Measurements from ENCODE around the gene TRPV3.

TRPV3 gene

DNA sequence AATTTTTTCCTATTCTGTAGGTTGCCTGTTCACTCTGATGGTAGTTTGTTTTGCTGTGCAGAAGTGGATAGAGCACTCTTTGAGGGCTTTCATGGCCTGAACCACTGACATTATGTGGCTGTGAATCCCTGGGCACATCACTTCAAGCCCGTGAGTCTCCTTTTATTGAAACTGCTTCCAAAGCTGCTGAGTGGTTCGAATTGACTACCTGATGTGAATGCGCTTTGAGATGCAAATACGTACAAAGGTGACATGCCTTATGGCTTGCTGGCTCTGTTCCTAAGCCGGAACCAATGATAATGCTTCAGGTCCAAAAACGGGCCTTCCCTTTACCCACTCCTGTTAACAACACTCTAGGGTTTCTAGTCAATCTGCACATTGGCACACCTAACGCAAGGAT is 47.5 kb downstream of the TRPV3 start:
- Histone ChIP-seq H3K4me1 (no peaks in the 10 kb centered on the region; a peak in 1 of 20 replicates), H3K27ac (no peak overlapping the region), H4K20me1 (no peaks in the 10 kb centered on the region), H3K36me3 (no peaks in the 10 kb centered on the region), H3K9me3 (replicated peaks in 1 of 11) (no peaks in the 10 kb centered on the region), H3K27me3 (no peaks in the 10 kb centered on the region), H3K4me3 (no peak overlapping the region), H3K9ac (no peak overlapping the region), H3K4me2 (no peak overlapping the region)
- no peak for TF ChIP-seq Cebpa-rat (IDR thresholded peaks at IDR 0.05)

GRCh38 chr17:3507869-3508268 is 49.7 kb downstream of the TRPV3 start:
- Histone ChIP-seq H3K9me3 (replicated peaks in 1 of 11) (no peaks in the 10 kb centered on the region), H3K27ac (no peak overlapping the region), H3K27me3 (no peaks in the 10 kb centered on the region), H3K4me3 (no peak overlapping the region), H3K36me3 (no peaks in the 10 kb centered on the region), H3K4me1 (no peaks in the 10 kb centered on the region), H3K9ac (no peak overlapping the region), H3K4me2 (no peak overlapping the region), H4K20me1 (no peaks in the 10 kb centered on the region)
- no peak for TF ChIP-seq Cebpa-rat (IDR thresholded peaks at IDR 0.05)

DNA sequence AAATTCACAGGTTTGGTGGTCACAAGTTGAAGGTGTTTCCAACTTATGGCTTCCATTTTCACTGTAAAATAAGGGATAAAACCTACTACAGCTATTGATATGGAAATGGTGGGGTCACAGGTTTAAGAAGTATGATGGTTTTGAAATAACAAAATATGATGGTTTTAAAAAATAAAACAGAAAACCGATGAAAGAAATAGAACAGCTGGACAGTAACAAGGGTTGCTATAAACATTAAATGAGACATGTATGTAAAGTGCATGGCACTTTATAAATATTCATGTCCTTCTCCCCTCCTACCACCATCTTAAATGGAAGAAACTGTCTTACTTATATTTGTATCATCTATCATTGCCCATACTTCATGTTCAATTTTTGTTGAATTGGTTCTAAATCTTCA is 50.5 kb downstream of the TRPV3 start:
- H3K9me3 ChIP-seq (replicated peaks in 1 of 11), result no peaks in the 10 kb centered on the region
- H3K36me3 ChIP-seq, result no peaks in the 10 kb centered on the region
- no peak overlapping the region for H3K27ac ChIP-seq
- H3K4me2 ChIP-seq, result no peak overlapping the region
- no peaks in the 10 kb centered on the region for H3K4me1 ChIP-seq
- no peak overlapping the region for H3K4me3 ChIP-seq
- H3K9ac ChIP-seq, result no peak overlapping the region
- no peak for TF ChIP-seq Cebpa-rat (IDR thresholded peaks at IDR 0.05)
- no peaks in the 10 kb centered on the region for H3K27me3 ChIP-seq
- H4K20me1 ChIP-seq, result no peaks in the 10 kb centered on the region

DNA sequence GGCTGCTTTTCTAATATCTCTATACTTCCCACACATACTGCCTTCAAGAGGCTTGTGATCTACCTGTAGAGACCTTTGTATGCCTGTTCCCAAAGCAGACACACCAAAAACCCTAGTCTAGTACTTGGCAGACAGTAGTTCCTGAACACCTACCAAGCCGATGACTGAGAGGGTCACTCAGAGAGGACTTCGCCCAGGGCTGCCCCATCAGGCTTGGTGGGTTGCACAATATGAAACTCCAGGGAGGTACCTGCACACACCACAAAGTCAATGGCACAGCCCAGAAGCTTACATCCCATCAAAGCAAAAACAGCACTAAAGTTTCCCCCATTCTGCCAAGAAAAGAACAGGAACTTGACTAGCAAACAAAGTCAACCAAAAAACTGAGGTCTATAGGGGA is 51.6 kb downstream of the TRPV3 start:
- H3K4me2 ChIP-seq, result no peak overlapping the region
- H3K9me3 ChIP-seq (replicated peaks in 1 of 11), result peaks cover 0 to 7% (median 5%) of the 10 kb centered on the region in 11 experiments; a peak in 13 of 22 replicates
- H3K4me1 ChIP-seq, result no peaks in the 10 kb centered on the region
- TF ChIP-seq Cebpa-rat (IDR thresholded peaks at IDR 0.05), result no peak
- no peak overlapping the region for H3K27ac ChIP-seq
- no peak overlapping the region for H3K4me3 ChIP-seq
- no peaks in the 10 kb centered on the region for H3K27me3 ChIP-seq
- no peaks in the 10 kb centered on the region for H4K20me1 ChIP-seq
- no peaks in the 10 kb centered on the region for H3K36me3 ChIP-seq
- H3K9ac ChIP-seq, result no peak overlapping the region

- no peak for TF ChIP-seq Cebpa-rat (IDR thresholded peaks at IDR 0.05)
- Histone ChIP-seq H3K36me3 (no peaks in the 10 kb centered on the region), H3K9ac (no peak overlapping the region), H3K9me3 (replicated peaks in 1 of 11) (peaks cover 0 to 17% (median 12%) of the 10 kb centered on the region in 11 experiments; a peak in 14 of 22 replicates), H3K27ac (no peak overlapping the region), H3K4me3 (no peak overlapping the region), H3K4me2 (no peak overlapping the region), H3K27me3 (no peaks in the 10 kb centered on the region), H3K4me1 (no peaks in the 10 kb centered on the region), H4K20me1 (no peaks in the 10 kb centered on the region)
Observed at GRCh38 chr17:3505008-3505407, 52.6 kb downstream of the TRPV3 start.

- Histone ChIP-seq H3K27me3 (no peaks in the 10 kb centered on the region), H3K4me1 (no peaks in the 10 kb centered on the region), H3K9ac (no peak overlapping the region), H3K36me3 (no peaks in the 10 kb centered on the region), H3K9me3 (replicated peaks in 1 of 11) (peaks cover 0 to 17% (median 12%) of the 10 kb centered on the region in 11 experiments; a peak in 14 of 22 replicates), H3K4me2 (no peak overlapping the region), H3K27ac (no peak overlapping the region), H4K20me1 (no peaks in the 10 kb centered on the region), H3K4me3 (no peak overlapping the region)
- no peak for TF ChIP-seq Cebpa-rat (IDR thresholded peaks at IDR 0.05)
Observed at GRCh38 chr17:3503285-3503684, 54.3 kb downstream of the TRPV3 start.

DNA sequence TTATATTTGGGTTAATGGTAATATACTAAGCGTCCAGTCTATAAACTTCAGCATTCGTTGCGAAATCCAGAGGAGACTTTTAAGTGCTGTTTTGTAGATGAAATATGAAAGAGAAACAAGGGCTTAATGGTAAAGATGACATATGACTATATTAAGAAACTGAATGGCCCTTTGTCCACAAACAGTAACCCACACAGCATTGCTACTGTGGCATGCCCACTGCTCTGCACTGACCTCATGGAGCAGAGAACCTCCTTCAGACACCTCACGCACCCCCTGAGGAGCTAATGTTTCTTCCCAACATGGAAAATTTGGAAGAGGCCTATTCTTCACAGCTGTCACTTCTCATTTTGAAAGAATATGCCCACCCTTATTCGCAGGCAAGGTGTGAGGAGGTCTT is 55.1 kb downstream of the TRPV3 start:
- H3K9me3 ChIP-seq (replicated peaks in 1 of 11), result peaks cover 0 to 17% (median 12%) of the 10 kb centered on the region in 11 experiments; a peak in 14 of 22 replicates
- H3K4me1 ChIP-seq, result no peaks in the 10 kb centered on the region
- H3K4me3 ChIP-seq, result no peak overlapping the region
- no peak for TF ChIP-seq Cebpa-rat (IDR thresholded peaks at IDR 0.05)
- H3K36me3 ChIP-seq, result no peaks in the 10 kb centered on the region
- H3K4me2 ChIP-seq, result no peak overlapping the region
- H3K27ac ChIP-seq, result no peak overlapping the region
- no peaks in the 10 kb centered on the region for H4K20me1 ChIP-seq
- H3K9ac ChIP-seq, result no peak overlapping the region
- H3K27me3 ChIP-seq, result no peaks in the 10 kb centered on the region

GRCh38 chr17:3501344-3501743 is 56.3 kb downstream of the TRPV3 start:
- Histone ChIP-seq H3K4me3 (no peak overlapping the region), H3K4me1 (no peaks in the 10 kb centered on the region), H3K27me3 (no peaks in the 10 kb centered on the region), H3K36me3 (no peaks in the 10 kb centered on the region), H3K9me3 (replicated peaks in 1 of 11) (peaks cover 0 to 17% (median 12%) of the 10 kb centered on the region in 11 experiments; a peak in 14 of 22 replicates), H4K20me1 (no peaks in the 10 kb centered on the region), H3K4me2 (no peak overlapping the region), H3K27ac (no peak overlapping the region), H3K9ac (no peak overlapping the region)
- no peak for TF ChIP-seq Cebpa-rat (IDR thresholded peaks at IDR 0.05)

DNA sequence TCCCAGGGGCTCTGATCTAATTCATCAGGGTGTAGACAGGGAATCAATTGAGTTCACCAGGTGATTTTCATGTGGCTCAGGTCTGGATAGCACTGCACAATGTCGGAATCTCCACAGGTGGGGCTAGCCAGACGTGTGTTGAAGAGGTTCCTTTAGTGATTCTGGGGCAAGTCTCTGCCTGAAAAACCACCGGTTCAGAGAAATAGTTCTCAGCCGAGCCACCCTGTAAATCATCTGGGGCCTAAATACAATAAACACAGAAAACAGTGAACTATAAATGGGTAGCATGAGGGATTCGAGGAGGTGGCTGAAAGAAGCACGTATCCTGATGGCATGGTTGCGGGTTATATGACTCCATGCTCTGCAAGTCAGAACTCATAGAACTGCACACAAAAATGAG is 60.5 kb downstream of the TRPV3 start:
- no peaks in the 10 kb centered on the region for H3K4me1 ChIP-seq
- no peak overlapping the region for H3K4me2 ChIP-seq
- peaks cover 9 to 24% (median 18%) of the 10 kb centered on the region in 11 experiments; a peak in 16 of 22 replicates for H3K9me3 ChIP-seq (replicated peaks in 1 of 11)
- no peaks in the 10 kb centered on the region for H4K20me1 ChIP-seq
- no peaks in the 10 kb centered on the region for H3K36me3 ChIP-seq
- TF ChIP-seq Cebpa-rat (IDR thresholded peaks at IDR 0.05), result no peak
- H3K27ac ChIP-seq, result no peak overlapping the region
- H3K9ac ChIP-seq, result no peak overlapping the region
- no peak overlapping the region for H3K4me3 ChIP-seq
- H3K27me3 ChIP-seq, result no peaks in the 10 kb centered on the region

DNA sequence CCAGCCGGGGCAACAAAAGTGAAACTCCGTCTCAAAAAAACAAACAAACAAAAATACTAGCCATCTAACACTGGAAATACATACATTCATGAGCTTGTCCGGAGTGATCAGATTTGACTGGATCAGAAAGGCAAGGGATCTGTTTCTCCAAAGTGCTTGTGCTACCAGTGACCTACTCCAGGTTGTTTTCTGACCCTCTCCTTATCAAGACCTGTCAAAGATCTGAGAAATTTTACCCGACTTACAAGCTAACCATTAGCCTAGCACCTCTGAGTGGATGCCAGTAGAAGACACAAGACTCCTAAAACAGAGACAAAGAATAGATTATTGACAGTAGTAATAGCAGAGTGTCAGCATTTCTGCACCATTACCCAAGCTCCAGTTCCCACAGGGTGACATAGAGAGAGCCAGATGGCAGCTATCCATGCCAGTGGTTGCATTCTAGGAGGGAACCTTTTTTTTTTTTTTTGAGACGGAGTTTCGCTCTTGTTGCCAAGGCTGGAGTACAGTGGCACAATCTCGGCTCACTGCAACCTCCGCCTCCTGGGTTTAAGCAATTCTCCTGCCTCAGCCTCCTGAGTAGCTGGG is 72.0 kb downstream of the TRPV3 start:
- Histone ChIP-seq H4K20me1 (no peaks in the 10 kb centered on the region), H3K27ac (no peak overlapping the region), H3K36me3 (no peaks in the 10 kb centered on the region), H3K4me3 (no peak overlapping the region), H3K4me2 (no peak overlapping the region), H3K9me3 (replicated peaks in 1 of 11) (no peaks in the 10 kb centered on the region), H3K27me3 (no peaks in the 10 kb centered on the region), H3K9ac (no peak overlapping the region), H3K4me1 (no peaks in the 10 kb centered on the region)
- no peak for TF ChIP-seq Cebpa-rat (IDR thresholded peaks at IDR 0.05)
